Neural progenitor cell (in vitro differentiated cells): ENCODE measurements around the gene TGIF2.

Experiments
- CTCF ChIP-seq: fragments of 200-600 bp; sonication (generic); IDR thresholded peaks from 2 replicates; pipeline ENCODE4 v1.5.1; 2017; ENCODE audit warnings: antibody characterized with exemption, mild to moderate bottlenecking
- EZH2 ChIP-seq: fragments of 200-600 bp; sonication (generic); IDR thresholded peaks from 2 replicates; pipeline ENCODE4 v1.6.1; 2017; ENCODE audit warnings: antibody characterized with exemption, mild to moderate bottlenecking, moderate library complexity

- no peak for TF ChIP-seq CTCF
- no peak for TF ChIP-seq EZH2
These were observed 45.9 kb upstream of the TGIF2 start for GRCh38 chr20:36527331-36528125.
